GM13977 (cell line): ENCODE data around the gene ACSM3.
A peak's percentile ranks its signal among the peaks of the same experiment; 100 is the strongest.

Source experiments
- DNase-seq: peaks from one replicate; pipeline ENCODE4 v3.0.0; 2012; ENCODE audit warnings: low spot score
- in situ Hi-C: fragments of 300-500 bp; cut with MboI; formaldehyde crosslinking; loops from one replicate; pipeline ENCODE4 v1.12.0; 2022; ENCODE audit warnings: low sequenced_read_pairs, low pct_unique_long_range_greater_than_20kb, mixed read lengths, inconsistent platforms; ENCODE audit not compliant: unreplicated experiment
- TF ChIP-seq, protein P1 (sequence below): IDR thresholded peaks from 2 replicates; pipeline ENCODE4 v1.5.1; 2012; ENCODE audit warnings: mild to moderate bottlenecking, control low read depth; ENCODE audit not compliant: insufficient read depth; ENCODE audit errors: extremely low read depth, missing control alignments

The ACSM3 gene

GRCh38 chr16:20784204-20784603 lies 20.4 kb downstream of the ACSM3 start:
- TF ChIP-seq, protein P1, sequence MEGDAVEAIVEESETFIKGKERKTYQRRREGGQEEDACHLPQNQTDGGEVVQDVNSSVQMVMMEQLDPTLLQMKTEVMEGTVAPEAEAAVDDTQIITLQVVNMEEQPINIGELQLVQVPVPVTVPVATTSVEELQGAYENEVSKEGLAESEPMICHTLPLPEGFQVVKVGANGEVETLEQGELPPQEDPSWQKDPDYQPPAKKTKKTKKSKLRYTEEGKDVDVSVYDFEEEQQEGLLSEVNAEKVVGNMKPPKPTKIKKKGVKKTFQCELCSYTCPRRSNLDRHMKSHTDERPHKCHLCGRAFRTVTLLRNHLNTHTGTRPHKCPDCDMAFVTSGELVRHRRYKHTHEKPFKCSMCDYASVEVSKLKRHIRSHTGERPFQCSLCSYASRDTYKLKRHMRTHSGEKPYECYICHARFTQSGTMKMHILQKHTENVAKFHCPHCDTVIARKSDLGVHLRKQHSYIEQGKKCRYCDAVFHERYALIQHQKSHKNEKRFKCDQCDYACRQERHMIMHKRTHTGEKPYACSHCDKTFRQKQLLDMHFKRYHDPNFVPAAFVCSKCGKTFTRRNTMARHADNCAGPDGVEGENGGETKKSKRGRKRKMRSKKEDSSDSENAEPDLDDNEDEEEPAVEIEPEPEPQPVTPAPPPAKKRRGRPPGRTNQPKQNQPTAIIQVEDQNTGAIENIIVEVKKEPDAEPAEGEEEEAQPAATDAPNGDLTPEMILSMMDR: no peak

GRCh38 chr16:20789130-20789529 lies 25.3 kb downstream of the ACSM3 start:
- in situ Hi-C loops: no loop called here
- TF ChIP-seq, protein P1: no peak

More at GRCh38 chr16:20784204-20784603, 20.4 kb downstream of the ACSM3 start:
- DNase-seq: no peak
- in situ Hi-C loops: no loop called here

DNA sequence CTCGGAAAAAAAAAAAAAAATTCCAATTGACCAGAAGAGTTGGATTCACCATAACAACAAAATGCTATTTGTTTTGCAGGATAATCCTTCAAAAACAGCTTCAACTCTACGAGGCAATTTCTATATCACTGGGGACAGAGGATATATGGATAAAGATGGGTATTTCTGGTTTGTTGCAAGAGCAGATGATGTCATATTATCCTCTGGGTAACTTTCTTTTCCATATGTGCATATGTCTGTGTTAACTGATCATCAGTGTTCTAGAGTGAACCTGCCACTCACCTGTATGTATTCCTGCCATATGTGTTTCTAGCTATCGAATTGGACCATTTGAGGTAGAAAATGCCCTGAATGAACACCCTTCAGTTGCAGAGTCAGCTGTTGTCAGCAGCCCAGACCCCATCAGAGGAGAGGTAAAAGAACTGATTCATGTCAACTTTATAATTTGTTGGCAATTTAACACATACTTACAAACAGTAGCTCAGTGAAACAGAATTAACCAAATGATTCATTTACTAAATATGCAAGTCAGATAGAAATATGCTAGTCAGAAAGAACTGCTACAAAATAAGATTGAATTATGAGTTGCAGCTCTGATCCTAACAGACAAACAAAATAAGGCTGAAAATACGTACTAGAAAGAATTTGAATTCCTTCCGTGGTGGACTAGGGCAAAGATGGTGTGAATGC lies 28.3 kb downstream of the ACSM3 start:
- no peak for DNase-seq
- TF ChIP-seq, protein P1: no peak
- in situ Hi-C loops: no loop called here

More at GRCh38 chr16:20789130-20789529, 25.3 kb downstream of the ACSM3 start:
- no peak for DNase-seq

GRCh38 chr16:20798364-20798763 lies 34.5 kb downstream of the ACSM3 start:
- in situ Hi-C loops: no loop called here
- DNase-seq: no peak
- TF ChIP-seq, protein P1: no peak

DNA sequence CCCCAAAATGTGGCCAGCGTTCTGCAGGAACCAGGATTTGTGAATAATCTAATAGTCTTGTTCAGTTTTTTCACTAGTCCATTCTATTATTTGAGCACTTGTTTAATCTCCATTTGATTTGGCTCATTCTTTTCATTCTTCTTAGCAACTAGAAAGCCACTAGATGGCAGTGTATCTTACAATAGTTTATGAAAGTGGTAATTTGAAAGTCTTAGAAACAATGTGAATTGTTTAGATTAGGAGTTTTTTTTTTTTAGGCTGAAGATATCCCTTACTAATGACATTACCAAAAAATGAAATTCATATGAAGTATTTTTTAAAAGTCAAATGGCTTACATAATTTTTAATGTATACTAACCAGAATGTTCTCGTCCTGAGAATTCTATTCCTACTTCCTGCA lies 35.8 kb downstream of the ACSM3 start:
- TF ChIP-seq, protein P1: peak; percentile 58
- peak; percentile 25 for DNase-seq
- in situ Hi-C loops: no loop called here

- TF ChIP-seq, protein P1: no peak
- DNase-seq: no peak
- in situ Hi-C loops: no loop called here
Observed at GRCh38 chr16:20801278-20801677, 37.5 kb downstream of the ACSM3 start.
